ENCODE data around the gene NEK4.
"Not testable (repeated sequence)": the region's sequence is repeated elsewhere in the genome, so short reads cannot be mapped to it uniquely, and the experiment has no call there.

NEK4 gene

GRCh38 chr3:52696830-52697631, 73.7 kb downstream of the NEK4 start:
- no peak for DNase-seq (ENCODE audit: low spot score)

GRCh38 chr3:52695798-52696671, 74.7 kb downstream of the NEK4 start:
- DNase-seq (ENCODE audit: low spot score): no peak

GRCh38 chr3:52694528-52695189, 76.1 kb downstream of the NEK4 start:
- DNase-seq (ENCODE audit: low spot score): no peak

GRCh38 chr3:52693071-52693470, 77.7 kb downstream of the NEK4 start:
- DNase-seq (ENCODE audit: low spot score): no peak

GRCh38 chr3:52690560-52690959, 80.2 kb downstream of the NEK4 start:
- no peak for DNase-seq (ENCODE audit: low spot score)

GRCh38 chr3:52689151-52689550, 81.6 kb downstream of the NEK4 start:
- no peak for DNase-seq (ENCODE audit: low spot score)

- no peak for DNase-seq (ENCODE audit: low spot score)
Measured at GRCh38 chr3:52688266-52688665, 82.5 kb downstream of the NEK4 start.

GRCh38 chr3:52685709-52686691, 84.7 kb downstream of the NEK4 start, which contains the start of the genes GNL3 and PBRM1:
TSS of gene GNL3 (plus strand) at chr3:52686032. CDS start at chr3:52686093, 61 bp downstream.
TSS of gene PBRM1 (minus strand) at chr3:52685913.
- DNase-seq (ENCODE audit: low spot score): peak; percentile 53

GRCh38 chr3:52685285-52685708, 85.4 kb downstream of the NEK4 start:
- DNase-seq (ENCODE audit: low spot score): peak; percentile 45

- no peak for DNase-seq (ENCODE audit: low spot score)
Measured at GRCh38 chr3:52684184-52684583, 86.6 kb downstream of the NEK4 start.

- no peak for DNase-seq (ENCODE audit: low spot score)
Measured at GRCh38 chr3:52683611-52684010, 87.1 kb downstream of the NEK4 start.

GRCh38 chr3:52682016-52682415, 88.7 kb downstream of the NEK4 start:
- DNase-seq (ENCODE audit: low spot score): peak; percentile 30

GRCh38 chr3:52681596-52681995, 89.1 kb downstream of the NEK4 start:
- no peak for DNase-seq (ENCODE audit: low spot score)

- DNase-seq (ENCODE audit: low spot score): no peak
Measured at GRCh38 chr3:52679811-52680210, 90.9 kb downstream of the NEK4 start.

- DNase-seq (ENCODE audit: low spot score): no peak
Measured at GRCh38 chr3:52679199-52679538, 91.6 kb downstream of the NEK4 start.

- DNase-seq (ENCODE audit: low spot score): no peak
Measured at GRCh38 chr3:52678265-52679198, 92.2 kb downstream of the NEK4 start.

GRCh38 chr3:52676201-52676600, 94.5 kb downstream of the NEK4 start:
- not testable (repeated sequence) for DNase-seq (ENCODE audit: low spot score)

GRCh38 chr3:52671676-52672075, 99.1 kb downstream of the NEK4 start:
- DNase-seq (ENCODE audit: low spot score): no peak

- DNase-seq (ENCODE audit: low spot score): no peak
Measured at GRCh38 chr3:52670621-52671521, 99.9 kb downstream of the NEK4 start.

Measured in HuH-7 (cell line).